Measurements from ENCODE around the gene LUZP2.

LUZP2 gene

GRCh38 chr11:24734742-24735237 is 237.9 kb downstream of the LUZP2 start:
- no peak for DNase-seq

- DNase-seq = no peak
Observed at GRCh38 chr11:24738972-24739371, 242.1 kb downstream of the LUZP2 start.

GRCh38 chr11:24739637-24740036 is 242.8 kb downstream of the LUZP2 start:
- no peak for DNase-seq

GRCh38 chr11:24747275-24748251 is 250.7 kb downstream of the LUZP2 start:
- DNase-seq = peak; percentile 37

GRCh38 chr11:24748261-24748660 is 251.4 kb downstream of the LUZP2 start:
- no peak for DNase-seq

- DNase-seq = no peak
Observed at GRCh38 chr11:24754406-24754805, 257.6 kb downstream of the LUZP2 start.

- no peak for DNase-seq
Observed at GRCh38 chr11:24755260-24755839, 258.5 kb downstream of the LUZP2 start.

GRCh38 chr11:24759742-24760141 is 262.9 kb downstream of the LUZP2 start:
- DNase-seq = no peak

GRCh38 chr11:24760681-24761080 is 263.8 kb downstream of the LUZP2 start:
- DNase-seq = no peak

- no peak for DNase-seq
Observed at GRCh38 chr11:24762076-24762475, 265.2 kb downstream of the LUZP2 start.

GRCh38 chr11:24767411-24767810 is 270.6 kb downstream of the LUZP2 start:
- no peak for DNase-seq

GRCh38 chr11:24773322-24773721 is 276.5 kb downstream of the LUZP2 start:
- DNase-seq = no peak

GRCh38 chr11:24779791-24780190 is 282.9 kb downstream of the LUZP2 start:
- no peak for DNase-seq

GRCh38 chr11:24781288-24781687 is 284.4 kb downstream of the LUZP2 start:
- DNase-seq = no peak

- no peak for DNase-seq
Observed at GRCh38 chr11:24793479-24793878, 296.6 kb downstream of the LUZP2 start.

- DNase-seq = no peak
Observed at GRCh38 chr11:24794064-24794463, 297.2 kb downstream of the LUZP2 start.

- no peak for DNase-seq
Observed at GRCh38 chr11:24805671-24806070, 308.8 kb downstream of the LUZP2 start.

GRCh38 chr11:24808173-24808572 is 311.3 kb downstream of the LUZP2 start:
- DNase-seq = no peak

- no peak for DNase-seq
Observed at GRCh38 chr11:24819006-24819405, 322.2 kb downstream of the LUZP2 start.

GRCh38 chr11:24819863-24820434 is 323.1 kb downstream of the LUZP2 start:
- no peak for DNase-seq

- no peak for DNase-seq
Observed at GRCh38 chr11:24820541-24820940, 323.7 kb downstream of the LUZP2 start.

GRCh38 chr11:24828938-24829605 is 332.2 kb downstream of the LUZP2 start:
- no peak for DNase-seq

GRCh38 chr11:24833573-24833972 is 336.7 kb downstream of the LUZP2 start:
- no peak for DNase-seq

All from femur (tissue), 1 donor.